Measurements from ENCODE around the gene PIK3CA. TPM values are rescaled to one million over a fixed set of nuclear protein-coding genes. Genes with fewer than 3 reads are reported as not detected.
"Not testable (repeated sequence)": the region's sequence is repeated elsewhere in the genome, so short reads cannot be mapped to it uniquely, and the experiment has no call there.

Gene PIK3CA
- total RNA-seq, 8 experiments from 2014 or later, result 13.4 to 21.7 (median 16.1) TPM

GRCh38 chr3:179259959-179260756 is 112.0 kb downstream of the PIK3CA start:
- H3K27ac ChIP-seq; H3K4me1 ChIP-seq (replicated peaks in 1 of 2); in situ Hi-C loops (cut with MboI; ENCODE audit: low pct_unique_long_range_greater_than_20kb in 2 of 9, low sequenced_read_pairs in 9 of 9, unreplicated experiment in 9 of 9); ATAC-seq (replicated peaks in 6 of 8): not testable (repeated sequence)
- 83 to 100% (median 98%) methylated on average over 1 to 8 of the region's 9 CpGs; no CpG with 5 or more reads in 1 of the 10 experiments for WGBS, 10 experiments
- H3K4me3 ChIP-seq, result peak overlapping the region in 1 of 5 donors; percentile 50

GRCh38 chr3:179260949-179261765 is 113.0 kb downstream of the PIK3CA start:
- in situ Hi-C loops (cut with MboI; ENCODE audit: low pct_unique_long_range_greater_than_20kb in 2 of 9, low sequenced_read_pairs in 9 of 9, unreplicated experiment in 9 of 9), result no loop called here
- Histone ChIP-seq H3K27ac (peak overlapping the region in 1 of 2 donors; percentile 53), H3K4me1 (replicated peaks in 1 of 2) (no peaks in the 10 kb centered on the region), H3K4me3 (peak overlapping the region; percentile 36 to 50 (median 41))
- ATAC-seq (replicated peaks in 6 of 8), result peak; percentile 94 to 99 (median 99)
- 0 to 94% (median 39%) methylated on average over 1 to 16 of the region's 71 CpGs; no CpG with 5 or more reads in 3 of the 10 experiments for WGBS, 10 experiments

GRCh38 chr3:179263134-179263533 is 115.0 kb downstream of the PIK3CA start:
- H3K4me1 ChIP-seq (replicated peaks in 1 of 2), result no peaks in the 10 kb centered on the region
- no peak for ATAC-seq (replicated peaks in 6 of 8)
- H3K27ac ChIP-seq, result no peak overlapping the region
- 100% methylated on average over 1 to 2 of the region's 29 CpGs; no CpG with 5 or more reads in 6 of the 10 experiments for WGBS, 10 experiments
- in situ Hi-C loops (cut with MboI; ENCODE audit: low pct_unique_long_range_greater_than_20kb in 2 of 9, low sequenced_read_pairs in 9 of 9, unreplicated experiment in 9 of 9), result no loop called here
- no peak overlapping the region for H3K4me3 ChIP-seq

- no peaks in the 10 kb centered on the region for H3K4me1 ChIP-seq (replicated peaks in 1 of 2)
- ATAC-seq (replicated peaks in 6 of 8), result peak in 3 of 8 experiments; percentile 14 to 69 (median 61)
- no peak overlapping the region for H3K27ac ChIP-seq
- 16 to 88% (median 63%) methylated on average over 1 to 4 of the region's 4 CpGs for WGBS, 10 experiments
- in situ Hi-C loops (cut with MboI; ENCODE audit: low pct_unique_long_range_greater_than_20kb in 2 of 9, low sequenced_read_pairs in 9 of 9, unreplicated experiment in 9 of 9), result no loop called here
- no peak overlapping the region for H3K4me3 ChIP-seq
Measured at GRCh38 chr3:179264449-179264848, 116.3 kb downstream of the PIK3CA start.

- 29 to 100% (median 75%) methylated on average over 1 of the region's 1 CpG; no CpG with 5 or more reads in 3 of the 10 experiments for WGBS, 10 experiments
- ATAC-seq (replicated peaks in 6 of 8), result no peak
- in situ Hi-C loops (cut with MboI; ENCODE audit: low pct_unique_long_range_greater_than_20kb in 2 of 9, low sequenced_read_pairs in 9 of 9, unreplicated experiment in 9 of 9), result no loop called here
Measured at GRCh38 chr3:179265092-179265491, 116.9 kb downstream of the PIK3CA start.

GRCh38 chr3:179265875-179266274 is 117.7 kb downstream of the PIK3CA start:
- no peak overlapping the region for H3K27ac ChIP-seq
- no peak for ATAC-seq (replicated peaks in 6 of 8)
- in situ Hi-C loops (cut with MboI; ENCODE audit: low pct_unique_long_range_greater_than_20kb in 2 of 9, low sequenced_read_pairs in 9 of 9, unreplicated experiment in 9 of 9), result no loop called here
- H3K4me3 ChIP-seq, result no peak overlapping the region
- 20 to 100% (median 60%) methylated on average over 1 to 4 of the region's 4 CpGs; no CpG with 5 or more reads in 3 of the 10 experiments for WGBS, 10 experiments
- no peaks in the 10 kb centered on the region for H3K4me1 ChIP-seq (replicated peaks in 1 of 2)

More at GRCh38 chr3:179265092-179265491, 116.9 kb downstream of the PIK3CA start:
- no peak overlapping the region for H3K27ac ChIP-seq
- H3K4me1 ChIP-seq (replicated peaks in 1 of 2), result no peaks in the 10 kb centered on the region
- H3K4me3 ChIP-seq, result no peak overlapping the region

GRCh38 chr3:179266701-179267211 is 118.6 kb downstream of the PIK3CA start:
- Histone ChIP-seq H3K4me3 (no peak overlapping the region), H3K4me1 (replicated peaks in 1 of 2) (no peaks in the 10 kb centered on the region), H3K27ac (no peak overlapping the region)
- ATAC-seq (replicated peaks in 6 of 8), result no peak
- in situ Hi-C loops (cut with MboI; ENCODE audit: low pct_unique_long_range_greater_than_20kb in 2 of 9, low sequenced_read_pairs in 9 of 9, unreplicated experiment in 9 of 9), result no loop called here
- 30 to 100% (median 91%) methylated on average over 1 to 13 of the region's 21 CpGs; no CpG with 5 or more reads in 1 of the 10 experiments for WGBS, 10 experiments

GRCh38 chr3:179268400-179269051 is 120.4 kb downstream of the PIK3CA start:
- in situ Hi-C loops (cut with MboI; ENCODE audit: low pct_unique_long_range_greater_than_20kb in 2 of 9, low sequenced_read_pairs in 9 of 9, unreplicated experiment in 9 of 9), result no loop called here
- no peak overlapping the region for H3K4me3 ChIP-seq
- H3K4me1 ChIP-seq (replicated peaks in 1 of 2), result no peaks in the 10 kb centered on the region
- H3K27ac ChIP-seq, result no peak overlapping the region
- 0 to 94% (median 62%) methylated on average over 1 to 4 of the region's 4 CpGs; no CpG with 5 or more reads in 1 of the 10 experiments for WGBS, 10 experiments
- no peak for ATAC-seq (replicated peaks in 6 of 8)

- H3K27ac ChIP-seq, result no peak overlapping the region
- in situ Hi-C loops (cut with MboI; ENCODE audit: low pct_unique_long_range_greater_than_20kb in 2 of 9, low sequenced_read_pairs in 9 of 9, unreplicated experiment in 9 of 9), result no loop called here
Measured at GRCh38 chr3:179269152-179269707, 121.1 kb downstream of the PIK3CA start.

GRCh38 chr3:179272385-179272784 is 124.2 kb downstream of the PIK3CA start:
- in situ Hi-C loops (cut with MboI; ENCODE audit: low pct_unique_long_range_greater_than_20kb in 2 of 9, low sequenced_read_pairs in 9 of 9, unreplicated experiment in 9 of 9), result no loop called here
- Histone ChIP-seq H3K27ac (no peak overlapping the region), H3K4me1 (replicated peaks in 1 of 2) (no peaks in the 10 kb centered on the region), H3K4me3 (no peak overlapping the region)
- ATAC-seq (replicated peaks in 6 of 8), result peak in 1 of 8 experiments; percentile 16
- WGBS, 10 experiments, result 33 to 100% (median 100%) methylated on average over 1 to 3 of the region's 3 CpGs; no CpG with 5 or more reads in 3 of the 10 experiments

More at GRCh38 chr3:179269152-179269707, 121.1 kb downstream of the PIK3CA start:
- Histone ChIP-seq H3K4me3 (no peak overlapping the region), H3K4me1 (replicated peaks in 1 of 2) (no peaks in the 10 kb centered on the region)
- 51 to 100% (median 81%) methylated on average over 1 to 4 of the region's 4 CpGs for WGBS, 10 experiments
- ATAC-seq (replicated peaks in 6 of 8), result no peak

- ATAC-seq (replicated peaks in 6 of 8); H3K27ac ChIP-seq; H3K4me1 ChIP-seq (replicated peaks in 1 of 2); in situ Hi-C loops (cut with MboI; ENCODE audit: low pct_unique_long_range_greater_than_20kb in 2 of 9, low sequenced_read_pairs in 9 of 9, unreplicated experiment in 9 of 9); H3K4me3 ChIP-seq: not testable (repeated sequence)
- 100% methylated on average over 1 of the region's 2 CpGs; no CpG with 5 or more reads in 9 of the 10 experiments for WGBS, 10 experiments
Measured at GRCh38 chr3:179274434-179274833, 126.3 kb downstream of the PIK3CA start.

- WGBS, 10 experiments, result 40 to 77% (median 65%) methylated on average over 2 to 3 of the region's 3 CpGs; no CpG with 5 or more reads in 3 of the 10 experiments
- in situ Hi-C loops (cut with MboI; ENCODE audit: low pct_unique_long_range_greater_than_20kb in 2 of 9, low sequenced_read_pairs in 9 of 9, unreplicated experiment in 9 of 9), result no loop called here
- ATAC-seq (replicated peaks in 6 of 8), result no peak
- H3K4me3 ChIP-seq, result no peak overlapping the region
- no peak overlapping the region for H3K27ac ChIP-seq
- H3K4me1 ChIP-seq (replicated peaks in 1 of 2), result peaks cover 4 to 7% of the 10 kb centered on the region in 2 donors
Measured at GRCh38 chr3:179276001-179276400, 127.8 kb downstream of the PIK3CA start.
